Stimulated activated CD8-positive, alpha-beta memory T cell treated with anti-CD3 and anti-CD28 coated beads, Interleukin-7, amount 100 ng/mL, for 24 hours (primary cell): ENCODE results near the gene CHPF.
A peak's percentile ranks its signal among the peaks of the same experiment; 100 is the strongest.

Experiments used
- DNase-seq: peaks from one replicate; pipeline ENCODE4 v3.0.0-alpha.2; 2020; ENCODE audit warnings: low read depth

The CHPF gene

DNA sequence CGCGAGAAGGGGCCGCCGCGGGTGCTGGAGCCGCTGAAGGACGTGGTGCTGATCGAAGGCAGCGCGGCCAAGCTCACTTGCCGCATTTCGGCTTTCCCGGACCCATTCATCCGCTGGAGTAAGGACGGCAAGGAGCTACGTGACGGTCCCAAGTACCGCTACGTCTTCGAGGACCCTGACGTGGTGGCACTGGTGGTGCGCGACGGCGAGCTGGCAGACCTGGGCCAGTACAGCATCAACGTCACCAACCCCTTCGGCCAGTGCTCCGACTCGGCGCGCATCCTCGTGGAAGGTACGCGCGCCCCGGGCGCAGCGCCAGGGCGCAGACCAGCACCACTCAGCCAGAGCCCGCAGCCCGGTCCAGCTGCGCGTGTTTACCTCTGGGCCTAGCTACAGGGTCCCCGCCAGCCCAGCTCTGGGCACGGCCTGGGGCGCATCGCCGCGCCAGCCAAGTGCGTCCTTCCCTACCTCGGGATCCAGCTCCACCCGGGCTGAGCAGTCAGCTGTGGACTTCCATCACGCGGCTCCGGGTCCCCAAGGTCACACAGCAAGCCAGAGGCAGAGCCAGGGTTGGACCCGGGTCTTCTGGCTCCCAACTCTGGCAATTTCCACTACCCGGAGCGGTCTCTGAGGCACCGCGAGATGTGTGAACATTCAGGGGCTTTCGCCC lies 46.6 kb downstream of the CHPF start:
- DNase-seq: no peak

- no peak for DNase-seq
Observed at GRCh38 chr2:219496247-219496824, 47.3 kb downstream of the CHPF start.

DNA sequence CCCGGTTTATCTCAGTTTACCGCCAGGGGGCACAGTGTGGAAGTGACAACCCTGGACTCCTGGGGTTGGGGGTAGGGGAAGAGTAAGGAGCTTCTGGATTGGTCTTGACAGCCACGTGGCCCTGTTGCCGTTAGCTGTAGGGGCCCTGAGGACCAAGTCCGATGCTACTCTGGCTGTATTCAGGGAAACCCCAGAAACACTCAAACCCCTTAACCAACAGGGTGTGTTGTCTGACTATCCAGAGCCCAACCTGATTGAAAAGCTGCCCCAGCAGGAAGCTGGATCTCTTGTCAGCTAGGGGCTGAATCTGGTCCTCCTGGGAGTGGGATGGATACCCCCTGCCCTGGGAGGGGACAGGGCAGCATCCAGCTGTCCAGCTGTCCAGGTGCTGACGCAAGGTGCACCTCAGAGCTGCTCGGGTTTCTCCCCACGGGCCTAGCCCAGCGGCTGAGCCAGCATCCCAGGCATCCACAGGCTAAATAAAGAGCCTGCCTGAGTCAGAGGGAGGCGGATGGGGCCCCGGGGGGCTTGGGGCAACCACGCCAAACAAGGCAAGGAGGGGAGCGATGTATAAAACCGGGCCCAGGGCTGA lies 48.0 kb downstream of the CHPF start:
- peak; percentile 31 for DNase-seq

- no peak for DNase-seq
Observed at GRCh38 chr2:219494952-219495530, 48.6 kb downstream of the CHPF start.

GRCh38 chr2:219493086-219493485 lies 50.5 kb downstream of the CHPF start:
- DNase-seq: no peak

DNA sequence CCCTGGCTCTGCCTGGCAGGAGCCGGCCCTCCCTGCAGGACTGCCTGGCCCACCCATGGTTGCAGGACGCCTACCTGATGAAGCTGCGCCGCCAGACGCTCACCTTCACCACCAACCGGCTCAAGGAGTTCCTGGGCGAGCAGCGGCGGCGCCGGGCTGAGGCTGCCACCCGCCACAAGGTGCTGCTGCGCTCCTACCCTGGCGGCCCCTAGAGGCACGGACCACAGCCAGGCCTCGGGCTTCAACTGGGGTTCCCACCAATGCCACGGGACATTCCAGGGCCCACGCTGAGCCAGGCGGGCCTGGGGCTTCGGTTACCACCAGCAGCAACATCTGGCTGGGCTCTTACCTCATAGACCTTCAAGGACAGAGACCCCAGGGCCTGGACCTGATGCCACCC lies 51.0 kb downstream of the CHPF start:
- no peak for DNase-seq

DNA sequence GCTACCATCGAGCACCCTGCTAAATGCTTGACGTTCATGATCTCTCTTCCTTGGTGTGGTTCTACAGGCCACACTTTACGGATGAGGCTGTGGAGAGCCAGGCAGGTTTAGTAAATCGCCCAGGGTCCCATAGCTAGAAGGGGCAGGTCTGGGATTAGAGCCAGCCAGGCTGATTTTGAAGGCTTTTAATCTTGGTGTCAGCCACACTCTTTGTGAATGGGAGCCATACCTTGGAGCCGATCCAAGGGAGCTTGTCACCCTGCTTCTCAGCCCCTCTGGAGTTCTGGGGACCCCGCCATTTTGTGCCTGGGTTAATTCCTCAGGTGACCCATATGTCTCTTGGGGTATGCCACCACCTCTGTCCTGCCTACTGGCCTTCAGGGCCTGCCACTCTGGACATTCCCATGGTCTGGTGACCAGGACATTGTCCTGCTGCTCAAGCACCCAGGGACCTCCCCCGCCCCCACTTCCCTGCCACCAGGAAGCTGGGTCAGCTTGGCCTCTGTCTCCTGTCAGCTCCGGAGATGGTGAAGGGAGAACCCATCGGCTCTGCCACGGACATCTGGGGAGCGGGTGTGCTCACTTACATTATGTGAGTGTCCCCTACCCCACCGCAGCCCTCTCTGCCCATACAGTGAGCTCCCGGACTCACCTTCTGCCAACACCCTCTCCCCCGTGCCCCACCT lies 52.2 kb downstream of the CHPF start:
- DNase-seq: no peak

DNA sequence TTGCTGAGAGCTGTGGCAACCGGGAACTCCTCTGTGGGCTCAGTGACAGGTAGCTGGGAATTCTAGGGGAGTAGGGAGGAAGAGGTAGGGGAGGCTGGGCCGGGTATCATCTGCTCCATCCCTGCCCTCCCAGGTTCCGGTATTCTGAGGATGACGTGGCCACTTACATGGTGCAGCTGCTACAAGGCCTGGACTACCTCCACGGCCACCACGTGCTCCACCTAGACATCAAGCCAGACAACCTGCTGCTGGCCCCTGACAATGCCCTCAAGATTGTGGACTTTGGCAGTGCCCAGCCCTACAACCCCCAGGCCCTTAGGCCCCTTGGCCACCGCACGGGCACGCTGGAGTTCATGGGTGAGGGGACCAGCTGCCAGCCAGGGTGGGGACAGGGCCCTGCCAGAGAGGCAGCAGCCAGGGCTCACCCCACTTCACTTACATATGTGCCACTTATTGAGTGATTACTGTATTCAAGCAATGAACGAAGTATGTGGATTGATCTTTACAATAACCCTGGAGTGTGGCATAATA lies 52.9 kb downstream of the CHPF start:
- no peak for DNase-seq

DNA sequence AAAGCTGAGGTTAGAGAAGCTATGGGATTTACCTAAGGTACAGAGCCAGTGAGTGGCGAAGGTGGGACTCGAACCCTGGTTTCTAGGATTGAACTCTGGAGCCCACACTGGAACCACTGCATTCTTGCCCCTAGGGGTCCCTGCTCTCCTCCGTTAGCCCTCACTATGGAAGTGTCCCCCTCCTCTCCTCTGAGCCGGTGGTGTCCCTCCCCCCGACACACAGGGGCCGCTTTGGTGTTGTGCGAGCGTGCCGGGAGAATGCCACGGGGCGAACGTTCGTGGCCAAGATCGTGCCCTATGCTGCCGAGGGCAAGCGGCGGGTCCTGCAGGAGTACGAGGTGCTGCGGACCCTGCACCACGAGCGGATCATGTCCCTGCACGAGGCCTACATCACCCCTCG lies 53.4 kb downstream of the CHPF start:
- no peak for DNase-seq

- DNase-seq: no peak
Observed at GRCh38 chr2:219489315-219489714, 54.3 kb downstream of the CHPF start.
